ENCODE results near the gene LPO.

DNA sequence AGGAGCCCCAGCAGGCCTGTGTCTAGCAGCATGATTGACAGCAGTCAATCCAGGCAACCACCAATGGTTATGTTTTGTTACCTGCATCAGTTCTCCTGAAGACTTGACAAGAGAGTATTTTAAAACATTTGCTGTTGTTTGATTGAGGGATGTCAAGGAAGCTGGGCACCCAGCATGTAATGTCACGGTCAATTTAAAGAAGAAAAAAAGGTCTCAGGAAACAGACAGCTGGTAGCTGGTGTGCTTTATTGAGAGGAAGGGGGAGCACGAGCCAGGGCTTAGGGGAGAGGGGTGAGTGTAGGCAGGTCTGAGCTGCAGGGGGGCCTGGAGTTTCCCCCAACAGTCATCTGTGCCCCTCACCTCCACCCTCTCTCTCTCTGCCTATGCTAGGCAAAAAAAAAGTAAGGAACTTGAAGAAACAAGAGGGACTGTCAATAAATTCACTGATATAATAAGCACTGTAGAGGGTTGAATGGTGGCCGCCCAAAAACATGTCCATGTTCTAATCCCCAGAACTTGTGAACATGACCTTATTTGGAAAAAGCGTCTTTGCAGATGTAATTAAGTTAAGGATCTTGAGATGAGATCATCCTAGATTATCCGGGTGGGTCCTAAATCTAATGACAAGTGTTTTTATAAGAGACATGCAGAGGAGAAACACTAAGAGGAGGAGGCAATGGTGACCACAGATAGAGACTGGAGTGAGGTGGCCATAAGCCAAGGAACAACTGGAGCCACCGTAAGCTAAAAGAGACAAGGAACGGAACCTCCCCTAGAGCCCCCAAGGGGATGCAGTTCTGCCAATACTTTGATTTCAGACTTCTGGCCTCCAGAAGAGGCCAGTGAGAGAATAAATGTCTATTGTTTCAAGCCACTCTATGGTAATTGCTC lies 75.7 kb downstream of the LPO start:
- TF ChIP-seq FOXJ3 (CRISPR knock-in tag; IDR thresholded peaks at IDR 0.05; ENCODE audit: borderline replicate concordance) (no peak), ZNF121 (CRISPR knock-in tag; IDR thresholded peaks at IDR 0.05) (no peak), ELF4 (CRISPR knock-in tag; IDR thresholded peaks at IDR 0.05; ENCODE audit: low read depth) (no peak), ZNF219 (CRISPR knock-in tag; IDR thresholded peaks at IDR 0.05; ENCODE audit: borderline replicate concordance) (no peak), TP53 (CRISPR knock-in tag; IDR thresholded peaks at IDR 0.05) (no peak), MXD4 (CRISPR knock-in tag; IDR thresholded peaks at IDR 0.05; ENCODE audit: borderline replicate concordance) (no peak), ATF1 (CRISPR knock-in tag; IDR thresholded peaks at IDR 0.05) (no peak), FOXP1 (CRISPR knock-in tag; IDR thresholded peaks at IDR 0.05; ENCODE audit: borderline replicate concordance) (no peak), GTF2I (CRISPR knock-in tag; conservative IDR thresholded peaks at IDR 0.05) (no peak), CREM (CRISPR knock-in tag; IDR thresholded peaks at IDR 0.05) (no peak)
- TF ChIP-seq, protein P1, sequence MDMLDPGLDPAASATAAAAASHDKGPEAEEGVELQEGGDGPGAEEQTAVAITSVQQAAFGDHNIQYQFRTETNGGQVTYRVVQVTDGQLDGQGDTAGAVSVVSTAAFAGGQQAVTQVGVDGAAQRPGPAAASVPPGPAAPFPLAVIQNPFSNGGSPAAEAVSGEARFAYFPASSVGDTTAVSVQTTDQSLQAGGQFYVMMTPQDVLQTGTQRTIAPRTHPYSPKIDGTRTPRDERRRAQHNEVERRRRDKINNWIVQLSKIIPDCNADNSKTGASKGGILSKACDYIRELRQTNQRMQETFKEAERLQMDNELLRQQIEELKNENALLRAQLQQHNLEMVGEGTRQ (CRISPR knock-in tag; IDR thresholded peaks at IDR 0.05): no peak
- TF ChIP-seq, protein P2, sequence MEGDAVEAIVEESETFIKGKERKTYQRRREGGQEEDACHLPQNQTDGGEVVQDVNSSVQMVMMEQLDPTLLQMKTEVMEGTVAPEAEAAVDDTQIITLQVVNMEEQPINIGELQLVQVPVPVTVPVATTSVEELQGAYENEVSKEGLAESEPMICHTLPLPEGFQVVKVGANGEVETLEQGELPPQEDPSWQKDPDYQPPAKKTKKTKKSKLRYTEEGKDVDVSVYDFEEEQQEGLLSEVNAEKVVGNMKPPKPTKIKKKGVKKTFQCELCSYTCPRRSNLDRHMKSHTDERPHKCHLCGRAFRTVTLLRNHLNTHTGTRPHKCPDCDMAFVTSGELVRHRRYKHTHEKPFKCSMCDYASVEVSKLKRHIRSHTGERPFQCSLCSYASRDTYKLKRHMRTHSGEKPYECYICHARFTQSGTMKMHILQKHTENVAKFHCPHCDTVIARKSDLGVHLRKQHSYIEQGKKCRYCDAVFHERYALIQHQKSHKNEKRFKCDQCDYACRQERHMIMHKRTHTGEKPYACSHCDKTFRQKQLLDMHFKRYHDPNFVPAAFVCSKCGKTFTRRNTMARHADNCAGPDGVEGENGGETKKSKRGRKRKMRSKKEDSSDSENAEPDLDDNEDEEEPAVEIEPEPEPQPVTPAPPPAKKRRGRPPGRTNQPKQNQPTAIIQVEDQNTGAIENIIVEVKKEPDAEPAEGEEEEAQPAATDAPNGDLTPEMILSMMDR (IDR thresholded peaks at IDR 0.05): no peak
- TF ChIP-seq, protein P3, sequence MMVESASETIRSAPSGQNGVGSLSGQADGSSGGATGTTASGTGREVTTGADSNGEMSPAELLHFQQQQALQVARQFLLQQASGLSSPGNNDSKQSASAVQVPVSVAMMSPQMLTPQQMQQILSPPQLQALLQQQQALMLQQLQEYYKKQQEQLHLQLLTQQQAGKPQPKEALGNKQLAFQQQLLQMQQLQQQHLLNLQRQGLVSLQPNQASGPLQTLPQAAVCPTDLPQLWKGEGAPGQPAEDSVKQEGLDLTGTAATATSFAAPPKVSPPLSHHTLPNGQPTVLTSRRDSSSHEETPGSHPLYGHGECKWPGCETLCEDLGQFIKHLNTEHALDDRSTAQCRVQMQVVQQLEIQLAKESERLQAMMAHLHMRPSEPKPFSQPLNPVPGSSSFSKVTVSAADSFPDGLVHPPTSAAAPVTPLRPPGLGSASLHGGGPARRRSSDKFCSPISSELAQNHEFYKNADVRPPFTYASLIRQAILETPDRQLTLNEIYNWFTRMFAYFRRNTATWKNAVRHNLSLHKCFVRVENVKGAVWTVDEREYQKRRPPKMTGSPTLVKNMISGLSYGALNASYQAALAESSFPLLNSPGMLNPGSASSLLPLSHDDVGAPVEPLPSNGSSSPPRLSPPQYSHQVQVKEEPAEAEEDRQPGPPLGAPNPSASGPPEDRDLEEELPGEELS (CRISPR knock-in tag; IDR thresholded peaks at IDR 0.05): no peak
- TF ChIP-seq, protein P4, sequence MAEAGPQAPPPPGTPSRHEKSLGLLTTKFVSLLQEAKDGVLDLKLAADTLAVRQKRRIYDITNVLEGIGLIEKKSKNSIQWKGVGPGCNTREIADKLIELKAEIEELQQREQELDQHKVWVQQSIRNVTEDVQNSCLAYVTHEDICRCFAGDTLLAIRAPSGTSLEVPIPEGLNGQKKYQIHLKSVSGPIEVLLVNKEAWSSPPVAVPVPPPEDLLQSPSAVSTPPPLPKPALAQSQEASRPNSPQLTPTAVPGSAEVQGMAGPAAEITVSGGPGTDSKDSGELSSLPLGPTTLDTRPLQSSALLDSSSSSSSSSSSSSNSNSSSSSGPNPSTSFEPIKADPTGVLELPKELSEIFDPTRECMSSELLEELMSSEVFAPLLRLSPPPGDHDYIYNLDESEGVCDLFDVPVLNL (CRISPR knock-in tag; IDR thresholded peaks at IDR 0.05; ENCODE audit: borderline replicate concordance, low read depth): no peak
